IMR-90 (cell line): ENCODE results near the gene TIAM2. TPM values are rescaled to one million over a fixed set of nuclear protein-coding genes. Genes with fewer than 3 reads are reported as not detected.

Experiments used
- ATAC-seq: fragments of 200-7000 bp; cut with Tn5 transposase; 2 replicates; pipeline ENCODE4 v1.9.1; 2020; ENCODE audit warnings: low read depth, mild to moderate bottlenecking, moderate library complexity
- BruUV-seq: library from RNA; stranded (reverse); fragments of 400-500 nt; replicated peaks from 2 replicates; lab custom pipeline; 2021; lab: Mats Ljungman, UMichigan
- CTCF ChIA-PET: fragments of 300-600 bp; formaldehyde crosslinking; extraction: SDS; loops from one replicate; lab custom pipeline; 2021; ENCODE audit warnings: antibody characterized with exemption; lab: Yijun Ruan, JAX
- POLR2A ChIA-PET: fragments of 300-600 bp; sonication (Branson Sonifier 250); formaldehyde crosslinking; loops from one replicate; lab custom pipeline; 2022; ENCODE audit warnings: antibody characterized with exemption; ENCODE audit not compliant: unreplicated experiment; lab: Charles Lee
- DNase-seq: peaks from one replicate; pipeline ENCODE4 v3.0.0; 2013
- H2AFZ ChIP-seq: replicated peaks from 2 replicates; pipeline ENCODE3; 2013; ENCODE audit warnings: low read length, mild to moderate bottlenecking; ENCODE audit not compliant: poor library complexity
- H2AK5ac ChIP-seq: 2 replicates; pipeline ENCODE4 v1.6.1; 2013; ENCODE audit warnings: low read depth, low read length, inconsistent platforms
- H2AK9ac ChIP-seq: replicated peaks from 2 replicates; pipeline ENCODE3; 2013; ENCODE audit warnings: mild to moderate bottlenecking, low read depth, low read length, moderate library complexity; ENCODE audit not compliant: poor library complexity
- H2BK120ac ChIP-seq: 2 replicates; pipeline ENCODE4 v1.6.1; 2013; ENCODE audit warnings: low read depth, low read length, inconsistent platforms
- H2BK15ac ChIP-seq: 3 replicates; pipeline ENCODE4 v1.6.1; 2013; ENCODE audit warnings: low read depth, low read length, inconsistent platforms
- H2BK20ac ChIP-seq: 2 replicates; pipeline ENCODE4 v1.6.1; 2013; ENCODE audit warnings: low read depth, mild to moderate bottlenecking, inconsistent platforms, low read length, moderate library complexity
- H2BK5ac ChIP-seq: 2 replicates; pipeline ENCODE4 v1.6.1; 2013; ENCODE audit warnings: mild to moderate bottlenecking, low read depth, low read length, inconsistent platforms; ENCODE audit not compliant: poor library complexity, severe bottlenecking
- H3K14ac ChIP-seq: replicated peaks from 2 replicates; pipeline ENCODE4 v1.6.1; 2013; ENCODE audit warnings: low read depth, low read length, inconsistent platforms
- H3K18ac ChIP-seq: 2 replicates; pipeline ENCODE4 v1.6.1; 2013; ENCODE audit warnings: low read depth, low read length, control low read depth
- H3K23ac ChIP-seq: 2 replicates; pipeline ENCODE4 v1.6.1; 2013; ENCODE audit warnings: low read depth, low read length, inconsistent platforms
- H3K27ac ChIP-seq: 2 replicates; pipeline ENCODE4 v1.5.1; 2013; ENCODE audit warnings: mild to moderate bottlenecking, control low read depth, low read length; ENCODE audit not compliant: insufficient read depth
- H3K27me3 ChIP-seq: 2 replicates; pipeline ENCODE4 v1.6.1; 2013; ENCODE audit warnings: low read length; ENCODE audit not compliant: control insufficient read depth, insufficient read depth
- H3K36me3 ChIP-seq: 2 replicates; pipeline ENCODE4 v1.6.1; 2013; ENCODE audit warnings: low read length, mixed read lengths; ENCODE audit not compliant: control insufficient read depth, insufficient read depth
- H3K4ac ChIP-seq: 2 replicates; pipeline ENCODE4 v1.6.1; 2013; ENCODE audit warnings: low read depth, low read length, inconsistent platforms
- H3K4me1 ChIP-seq: 2 replicates; pipeline ENCODE4 v1.6.1; 2013; ENCODE audit warnings: low read length, mixed read lengths; ENCODE audit not compliant: control insufficient read depth, insufficient read depth
- H3K4me2 ChIP-seq: 2 replicates; pipeline ENCODE4 v1.6.1; 2013; ENCODE audit warnings: low read depth, mild to moderate bottlenecking, control low read depth, low read length, moderate library complexity
- H3K4me3 ChIP-seq: 2 replicates; pipeline ENCODE4 v1.5.1; 2013; ENCODE audit warnings: low read depth, mild to moderate bottlenecking, control low read depth, low read length, moderate library complexity; ENCODE audit not compliant: insufficient read depth
- H3K56ac ChIP-seq: 2 replicates; pipeline ENCODE4 v1.6.1; 2013; ENCODE audit warnings: low read length, inconsistent platforms; ENCODE audit not compliant: insufficient read depth; ENCODE audit errors: extremely low read depth
- H3K79me1 ChIP-seq, 2 experiments: 2 replicates each; pipeline ENCODE4 v1.6.1; 2013; ENCODE audit warnings: low read length in 2 of 2, inconsistent platforms in 1 of 2, low read depth in 1 of 2
- H3K9ac ChIP-seq: 2 replicates; pipeline ENCODE4 v1.6.1; 2013; ENCODE audit warnings: low read depth, low read length, control low read depth
- H3K9me1 ChIP-seq: 2 replicates; pipeline ENCODE4 v1.6.1; 2013; ENCODE audit warnings: low read length, inconsistent platforms; ENCODE audit not compliant: insufficient read depth
- H3K9me3 ChIP-seq: 2 replicates; pipeline ENCODE4 v1.6.1; 2013; ENCODE audit warnings: low read length; ENCODE audit not compliant: control insufficient read depth, insufficient read depth
- H4K20me1 ChIP-seq: 2 replicates; pipeline ENCODE4 v1.6.1; 2013; ENCODE audit warnings: low read length, inconsistent platforms; ENCODE audit not compliant: insufficient read depth
- H4K5ac ChIP-seq: 2 replicates; pipeline ENCODE4 v1.6.1; 2013; ENCODE audit warnings: mild to moderate bottlenecking, low read depth, low read length, control low read depth
- H4K8ac ChIP-seq, 2 experiments: 2 replicates each; pipeline ENCODE4 v1.6.1; 2013; ENCODE audit warnings: low read depth in 2 of 2, low read length in 2 of 2, control low read depth in 1 of 2, inconsistent platforms in 1 of 2
- H4K91ac ChIP-seq: 2 replicates; pipeline ENCODE4 v1.6.1; 2013; ENCODE audit warnings: low read depth, low read length, inconsistent platforms; ENCODE audit not compliant: insufficient read depth
- BHLHE40 ChIP-seq: fragments of 150-350 bp; IDR thresholded peaks from 2 replicates; pipeline ENCODE4 v1.6.1; 2016; ENCODE audit warnings: mild to moderate bottlenecking, low read depth, low read length
- CEBPB ChIP-seq: IDR thresholded peaks from 2 replicates; pipeline ENCODE4 v1.6.1; 2012; ENCODE audit warnings: low read depth, low read length, improper control_type of control experiment
- CHD1 ChIP-seq: IDR thresholded peaks from 2 replicates; pipeline ENCODE4 v1.6.1; 2012; ENCODE audit warnings: low read depth, low read length, improper control_type of control experiment
- CTCF ChIP-seq: conservative IDR thresholded peaks from 2 replicates; pipeline ENCODE4 v1.5.1; 2012; ENCODE audit warnings: mild to moderate bottlenecking, low read depth, low read length, improper control_type of control experiment
- ELK1 ChIP-seq: fragments of 150-350 bp; IDR thresholded peaks from 2 replicates; pipeline ENCODE4 v1.6.1; 2016; ENCODE audit warnings: low read depth, mild to moderate bottlenecking, low read length, moderate library complexity, borderline replicate concordance
- MAFK ChIP-seq: IDR thresholded peaks from 2 replicates; pipeline ENCODE4 v1.6.1; 2012; ENCODE audit warnings: low read depth, low read length, improper control_type of control experiment
- MAZ ChIP-seq: IDR thresholded peaks from 2 replicates; pipeline ENCODE4 v1.6.1; 2012; ENCODE audit warnings: low read depth, mild to moderate bottlenecking, low read length, improper control_type of control experiment, moderate library complexity, borderline replicate concordance
- MXI1 ChIP-seq: IDR thresholded peaks from 2 replicates; pipeline ENCODE4 v1.6.1; 2012; ENCODE audit warnings: low read depth, mild to moderate bottlenecking, low read length, moderate library complexity, borderline replicate concordance
- NFE2L2 ChIP-seq: fragments of 150-350 bp; IDR thresholded peaks from 2 replicates; pipeline ENCODE4 v1.6.1; 2016; ENCODE audit warnings: low read depth, mild to moderate bottlenecking, low read length
- POLR2A ChIP-seq: IDR thresholded peaks from 2 replicates; pipeline ENCODE4 v1.6.1; 2012; ENCODE audit warnings: mild to moderate bottlenecking, low read depth, low read length
- RAD21 ChIP-seq: IDR thresholded peaks from 2 replicates; pipeline ENCODE4 v1.6.1; 2012; ENCODE audit warnings: low read length, improper control_type of control experiment
- RCOR1 ChIP-seq: IDR thresholded peaks from 2 replicates; pipeline ENCODE4 v1.6.1; 2012; ENCODE audit warnings: mild to moderate bottlenecking, low read length, improper control_type of control experiment; ENCODE audit not compliant: insufficient replicate concordance
- RFX5 ChIP-seq: IDR thresholded peaks from 2 replicates; pipeline ENCODE4 v1.8.0; 2012; ENCODE audit warnings: low read depth, mild to moderate bottlenecking, low read length, moderate library complexity
- SMC3 ChIP-seq: fragments of 150-350 bp; IDR thresholded peaks from 2 replicates; pipeline ENCODE4 v1.6.1; 2016; ENCODE audit warnings: low read depth, mild to moderate bottlenecking, antibody characterized with exemption, low read length, moderate library complexity
- USF2 ChIP-seq: fragments of 150-350 bp; IDR thresholded peaks from 2 replicates; pipeline ENCODE4 v1.6.1; 2017; ENCODE audit warnings: mild to moderate bottlenecking, antibody characterized with exemption, low read length, low read depth
- WGBS, 2 experiments: methylation state at CpG; one replicate each; pipeline versions ENCODE4 v1.1.5 to v1.1.7; 2013; ENCODE audit warnings: missing lambda C conversion rate in 2 of 2; ENCODE audit not compliant: insufficient read length in 1 of 2; ENCODE audit errors: extremely low coverage in 2 of 2; 5-methylcytosine and 5-hydroxymethylcytosine counted together
- dilution Hi-C: fragments of 300-500 bp; cut with HindIII; formaldehyde crosslinking; loops from one replicate; pipeline ENCODE4 v1.14.3; 2018; ENCODE audit warnings: low sequenced_read_pairs; ENCODE audit not compliant: unreplicated experiment
- in situ Hi-C: fragments of 300-500 bp; cut with MboI; formaldehyde crosslinking; loops from 3 replicates; pipeline ENCODE4 v1.14.3; 2019; ENCODE audit warnings: low sequenced_read_pairs, inconsistent platforms, mixed read lengths
- intact Hi-C: fragments of 100-400 bp; cut with micrococcal nuclease; formaldehyde crosslinking; loops from 2 replicates; pipeline ENCODE4 v1.10.0; 2022
- polyA plus RNA-seq, 3 experiments: library from polyadenylated mRNA; depleted of rRNA; stranded (reverse); fragments of >200 nt; gene quantifications; 2 replicates each; pipeline ENCODE4 v1.2.3, GENCODE V29; 2012; ENCODE audit warnings: low replicate concordance in 1 of 3
- total RNA-seq: library from RNA; depleted of rRNA; stranded (reverse); fragments of >200 nt; gene quantifications from 2 replicates; pipeline ENCODE4 v1.2.3, GENCODE V29; 2012

Gene TIAM2
- total and polyA plus RNA-seq, 2 of the 4 experiments (the other 2 are of a cell fraction): 3.1 to 4.7 TPM

GRCh38 chr6:155011809-155012291, 16.7 kb downstream of the TIAM2 start:
- no peak overlapping the region for H4K8ac ChIP-seq
- H3K9me3 ChIP-seq: no peaks in the 10 kb centered on the region
- H3K4me2 ChIP-seq: peak overlapping the region; percentile 34; the same call in 1 of the 2 replicates
- ATAC-seq (no peak), DNase-seq (no peak)
- no peak overlapping the region for H2AFZ ChIP-seq
- peaks cover 10% of the 10 kb centered on the region for H3K4me1 ChIP-seq
- H3K23ac ChIP-seq: 0 out of 2 replicates have a peak overlapping the region, but pooled peaks have one; percentile 23
- no peaks in the 10 kb centered on the region for H3K27me3 ChIP-seq
- peaks cover 10% of the 10 kb centered on the region for H3K9me1 ChIP-seq
- no peak overlapping the region for H3K18ac ChIP-seq
- H2BK15ac ChIP-seq: no peak overlapping the region
- H4K91ac ChIP-seq: no peak overlapping the region
- no peak overlapping the region for H3K4ac ChIP-seq
- no peak overlapping the region for H2BK120ac ChIP-seq
- WGBS, 2 experiments: no CpG with 5 or more reads among the region's 5 CpGs
- no peak overlapping the region for H2BK5ac ChIP-seq
- no peak overlapping the region for H3K56ac ChIP-seq
- no peak overlapping the region for H2AK9ac ChIP-seq
- H2BK20ac ChIP-seq: no peak overlapping the region
- H3K36me3 ChIP-seq: no peaks in the 10 kb centered on the region
- H3K79me1 ChIP-seq: peaks cover 0 to 26% of the 10 kb centered on the region in 2 experiments; a peak in 2 of 4 replicates
- no TSS peak for BruUV-seq
- no peak overlapping the region for H4K5ac ChIP-seq
- ChIA-PET POLR2A (interaction anchor here (1.2 kb wide), 1 partner anchor 10 kb away, joined by 3 read pairs; no protein-coding TSS in a partner anchor), CTCF (no interaction called here)
- in situ Hi-C loops (no loop called here), intact Hi-C loops (loop anchor here (5.0 to 10.0 kb wide), 2 partner anchors 160 to 337 kb away; no protein-coding TSS in a partner anchor), dilution Hi-C loops (no loop called here)
- TF ChIP-seq ELK1: no peak
- no peak for TF ChIP-seq CEBPB
- no peak for TF ChIP-seq USF2
- no peak for TF ChIP-seq RCOR1
- no peak for TF ChIP-seq CTCF
- no peak for TF ChIP-seq MAZ
- no peak for TF ChIP-seq POLR2A
- TF ChIP-seq MAFK: no peak
- no peak for TF ChIP-seq SMC3
- TF ChIP-seq RAD21: no peak
- no peak for TF ChIP-seq RFX5
- no peak for TF ChIP-seq BHLHE40
- TF ChIP-seq NFE2L2: no peak
- TF ChIP-seq MXI1: no peak
- TF ChIP-seq CHD1: no peak
- no peak overlapping the region for H3K14ac ChIP-seq
- 0 out of 2 replicates have a peak, but pooled peaks cover 4% of the 10 kb centered on the region for H4K20me1 ChIP-seq
- H3K4me3 ChIP-seq: no peak overlapping the region
- no peak overlapping the region for H2AK5ac ChIP-seq
- H3K27ac ChIP-seq: no peak overlapping the region; the same call in 1 of the 2 replicates
- H3K9ac ChIP-seq: no peak overlapping the region
